ENCODE measurements around the gene ASNS. TPM values are rescaled to one million over a fixed set of nuclear protein-coding genes. Genes with fewer than 3 reads are reported as not detected.

The ASNS gene
- total RNA-seq, 1 experiment from 2014 or later: 374 TPM

DNA sequence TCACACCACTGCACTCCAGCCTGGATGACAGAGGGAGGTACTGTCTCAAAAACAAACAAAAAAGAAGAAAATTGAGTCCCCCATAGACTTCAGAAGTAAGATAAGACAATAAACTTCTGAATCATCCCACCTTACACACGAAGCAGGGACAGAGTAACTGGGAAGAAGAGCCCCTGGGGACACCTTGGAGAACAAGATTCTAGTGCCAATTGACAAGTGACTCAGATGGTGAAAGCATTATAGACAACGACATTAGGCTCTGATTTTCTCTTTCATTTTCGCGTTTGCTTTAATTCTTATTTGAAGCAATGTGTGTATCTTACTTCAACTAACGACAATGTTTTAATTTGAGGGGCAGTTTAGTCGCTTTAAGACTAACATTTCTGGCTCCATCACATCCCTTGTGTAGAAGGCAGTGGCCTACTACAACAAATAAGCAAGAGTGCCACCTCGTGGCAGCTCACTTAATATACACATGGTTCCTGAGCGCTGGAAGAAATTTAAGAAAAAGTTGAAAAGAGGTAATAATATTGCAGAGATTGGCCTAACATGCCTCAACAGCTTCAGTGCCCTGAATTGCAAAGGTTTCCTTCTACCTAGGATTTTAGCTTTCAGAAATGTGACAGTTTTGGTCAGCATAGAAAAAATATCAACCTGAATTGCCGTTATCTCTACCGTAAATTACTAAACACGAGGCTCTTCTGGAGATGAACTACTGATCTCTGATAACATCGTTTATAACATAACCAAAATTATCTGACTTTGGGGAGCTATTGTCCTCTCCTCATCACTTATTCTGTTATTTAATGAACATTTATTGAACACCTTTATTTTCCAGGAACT, 36.7 kb downstream of the ASNS start:
- TF ChIP-seq, protein P1, sequence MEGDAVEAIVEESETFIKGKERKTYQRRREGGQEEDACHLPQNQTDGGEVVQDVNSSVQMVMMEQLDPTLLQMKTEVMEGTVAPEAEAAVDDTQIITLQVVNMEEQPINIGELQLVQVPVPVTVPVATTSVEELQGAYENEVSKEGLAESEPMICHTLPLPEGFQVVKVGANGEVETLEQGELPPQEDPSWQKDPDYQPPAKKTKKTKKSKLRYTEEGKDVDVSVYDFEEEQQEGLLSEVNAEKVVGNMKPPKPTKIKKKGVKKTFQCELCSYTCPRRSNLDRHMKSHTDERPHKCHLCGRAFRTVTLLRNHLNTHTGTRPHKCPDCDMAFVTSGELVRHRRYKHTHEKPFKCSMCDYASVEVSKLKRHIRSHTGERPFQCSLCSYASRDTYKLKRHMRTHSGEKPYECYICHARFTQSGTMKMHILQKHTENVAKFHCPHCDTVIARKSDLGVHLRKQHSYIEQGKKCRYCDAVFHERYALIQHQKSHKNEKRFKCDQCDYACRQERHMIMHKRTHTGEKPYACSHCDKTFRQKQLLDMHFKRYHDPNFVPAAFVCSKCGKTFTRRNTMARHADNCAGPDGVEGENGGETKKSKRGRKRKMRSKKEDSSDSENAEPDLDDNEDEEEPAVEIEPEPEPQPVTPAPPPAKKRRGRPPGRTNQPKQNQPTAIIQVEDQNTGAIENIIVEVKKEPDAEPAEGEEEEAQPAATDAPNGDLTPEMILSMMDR (IDR thresholded peaks at IDR 0.05; ENCODE audit: insufficient read depth in 1 of 2, low read depth in 1 of 2, low read length in 1 of 2, severe bottlenecking in 1 of 2, unreplicated experiment in 1 of 2): peak; percentile 60 to 69
- H3K36me3 Mint-ChIP-seq (ENCODE audit: insufficient read depth, unreplicated experiment): no peaks in the 10 kb centered on the region
- CTCF ChIA-PET: interaction anchor here (0.6 to 2.3 kb wide), 2 partner anchors 336 to 731 kb away, joined by 3 to 8 read pairs; no protein-coding TSS in a partner anchor
- no peaks in the 10 kb centered on the region for H3K36me3 ChIP-seq (ENCODE audit: control insufficient read depth, insufficient read depth, low read length)
- no peaks in the 10 kb centered on the region for H3K4me1 Mint-ChIP-seq (ENCODE audit: low read depth, unreplicated experiment)
- intact Hi-C loops (cut with micrococcal nuclease; ENCODE audit: unreplicated experiment): loop anchor here (1.0 to 10.0 kb wide), 4 partner anchors 336 to 731 kb away; no protein-coding TSS in a partner anchor
- DNase-seq: peak; percentile 62 to 71
- H3K27me3 ChIP-seq (replicated peaks; ENCODE audit: control insufficient read depth, insufficient read depth, low read length): no peaks in the 10 kb centered on the region
- H3K4me3 ChIP-seq (ENCODE audit: low read depth, low read length): no peak overlapping the region
- no peak overlapping the region for H3K27ac Mint-ChIP-seq (ENCODE audit: unreplicated experiment)
- H3K4me3 Mint-ChIP-seq (ENCODE audit: unreplicated experiment): no peak overlapping the region
- BruUV-seq (replicated peaks): no TSS peak
- POLR2A ChIA-PET: no interaction called here
- H3K9me3 ChIP-seq: no peaks in the 10 kb centered on the region
- H3K27me3 Mint-ChIP-seq (ENCODE audit: insufficient read depth, unreplicated experiment): peaks cover 9% of the 10 kb centered on the region
- no peaks in the 10 kb centered on the region for H3K9me3 Mint-ChIP-seq (ENCODE audit: unreplicated experiment)
- no peaks in the 10 kb centered on the region for H3K4me1 ChIP-seq

DNA sequence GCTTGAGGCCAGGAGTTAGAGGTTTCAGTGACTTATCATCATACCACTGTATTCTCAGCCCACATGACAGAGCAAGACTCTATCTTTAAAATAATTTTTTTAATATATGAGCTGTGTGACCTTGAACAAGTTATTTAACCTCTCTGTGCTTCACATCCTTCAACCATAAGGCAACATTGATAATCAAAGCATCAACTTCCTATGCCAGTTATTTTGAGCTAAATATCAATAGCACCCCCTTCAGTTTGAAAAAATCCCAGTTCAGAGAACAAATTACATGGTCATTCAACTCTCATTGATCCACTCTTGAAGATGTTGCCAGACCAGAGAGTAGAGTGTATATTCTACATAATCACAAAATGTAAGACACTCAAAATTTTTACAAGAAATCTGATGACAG, 53.0 kb downstream of the ASNS start:
- TF ChIP-seq, protein P1 (IDR thresholded peaks at IDR 0.05; ENCODE audit: insufficient read depth in 1 of 2, low read depth in 1 of 2, low read length in 1 of 2, severe bottlenecking in 1 of 2, unreplicated experiment in 1 of 2): no peak
- Mint-ChIP-seq H3K4me3 (ENCODE audit: unreplicated experiment) (no peak overlapping the region), H3K36me3 (ENCODE audit: insufficient read depth, unreplicated experiment) (no peaks in the 10 kb centered on the region), H3K27me3 (ENCODE audit: insufficient read depth, unreplicated experiment) (peaks cover 2% of the 10 kb centered on the region), H3K9me3 (ENCODE audit: unreplicated experiment) (no peaks in the 10 kb centered on the region), H3K27ac (ENCODE audit: unreplicated experiment) (no peak overlapping the region), H3K4me1 (ENCODE audit: low read depth, unreplicated experiment) (no peaks in the 10 kb centered on the region)
- Histone ChIP-seq H3K9me3 (no peaks in the 10 kb centered on the region), H3K36me3 (ENCODE audit: control insufficient read depth, insufficient read depth, low read length) (no peaks in the 10 kb centered on the region), H3K4me1 (no peaks in the 10 kb centered on the region), H3K27me3 (replicated peaks; ENCODE audit: control insufficient read depth, insufficient read depth, low read length) (no peaks in the 10 kb centered on the region), H3K4me3 (ENCODE audit: low read depth, low read length) (no peak overlapping the region)
- POLR2A ChIA-PET: no interaction called here
- DNase-seq: no peak
- CTCF ChIA-PET: interaction anchor here (0.5 to 1.0 kb wide), 2 partner anchors 97 to 320 kb away, joined by 3 read pairs; no protein-coding TSS in a partner anchor
- BruUV-seq (replicated peaks): no TSS peak
- intact Hi-C loops (cut with micrococcal nuclease; ENCODE audit: unreplicated experiment): no loop called here

DNA sequence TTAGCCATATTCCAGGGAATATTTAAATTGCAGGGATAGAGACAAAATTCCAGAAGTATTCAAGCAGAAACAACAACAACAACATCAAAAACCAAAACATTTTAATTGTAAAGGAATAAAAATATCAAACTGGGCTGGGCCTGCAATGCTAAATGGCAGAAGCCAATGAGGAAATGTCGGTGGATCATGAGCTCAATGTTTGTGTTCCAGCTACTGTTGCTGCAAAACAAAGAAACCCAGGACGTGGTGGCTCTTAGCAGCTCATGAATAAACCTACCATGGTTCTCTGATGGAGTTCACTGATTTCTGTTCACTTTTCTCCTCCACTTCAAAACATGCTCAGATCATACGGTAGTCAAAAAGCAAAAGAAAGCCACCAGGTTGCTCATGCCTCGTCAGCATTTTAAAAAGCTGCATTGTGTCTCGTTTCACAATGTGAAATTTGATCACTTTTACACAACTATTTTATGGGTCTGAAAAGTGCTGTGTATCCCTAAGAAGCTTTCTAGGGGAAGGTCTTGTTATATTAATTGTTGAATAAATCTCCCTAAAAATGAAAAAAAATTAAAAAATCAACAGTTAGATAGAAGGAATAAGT, 54.0 kb downstream of the ASNS start:
- H3K4me3 ChIP-seq (ENCODE audit: low read depth, low read length): no peak overlapping the region
- H3K9me3 ChIP-seq: no peaks in the 10 kb centered on the region
- H3K36me3 ChIP-seq (ENCODE audit: control insufficient read depth, insufficient read depth, low read length): no peaks in the 10 kb centered on the region
- no TSS peak for BruUV-seq (replicated peaks)
- no peak for DNase-seq
- CTCF ChIA-PET: no interaction called here
- no peak overlapping the region for H3K27ac Mint-ChIP-seq (ENCODE audit: unreplicated experiment)
- H3K4me1 Mint-ChIP-seq (ENCODE audit: low read depth, unreplicated experiment): no peaks in the 10 kb centered on the region
- H3K4me1 ChIP-seq: no peaks in the 10 kb centered on the region
- no peaks in the 10 kb centered on the region for H3K36me3 Mint-ChIP-seq (ENCODE audit: insufficient read depth, unreplicated experiment)
- peaks cover 5% of the 10 kb centered on the region for H3K27me3 Mint-ChIP-seq (ENCODE audit: insufficient read depth, unreplicated experiment)
- TF ChIP-seq, protein P1 (IDR thresholded peaks at IDR 0.05; ENCODE audit: insufficient read depth in 1 of 2, low read depth in 1 of 2, low read length in 1 of 2, severe bottlenecking in 1 of 2, unreplicated experiment in 1 of 2): no peak
- POLR2A ChIA-PET: no interaction called here
- no peak overlapping the region for H3K4me3 Mint-ChIP-seq (ENCODE audit: unreplicated experiment)
- H3K27me3 ChIP-seq (replicated peaks; ENCODE audit: control insufficient read depth, insufficient read depth, low read length): no peaks in the 10 kb centered on the region
- no peaks in the 10 kb centered on the region for H3K9me3 Mint-ChIP-seq (ENCODE audit: unreplicated experiment)
- intact Hi-C loops (cut with micrococcal nuclease; ENCODE audit: unreplicated experiment): no loop called here

Other genes with a start within 250 kb of the ASNS start
- gene TAC1, start 140.3 kb downstream of the ASNS start, total RNA-seq (2022): not detected in 2 replicates
- not detected in 2 replicates for gene OCM2, start 117.8 kb upstream of the ASNS start, total RNA-seq (2022)
- gene LMTK2, start 234.5 kb upstream of the ASNS start, total RNA-seq (2022): 21.9 and 22.3 TPM in 2 replicates

Measured in Caco-2 (cell line).